Activated T-cell treated with anti-CD3 and anti-CD28 coated beads, Interleukin-2, amount 50 U/mL, for 4 hours (primary cell): Measurements from ENCODE around the gene CDPF1. TPM values are rescaled to one million over a fixed set of nuclear protein-coding genes. Genes with fewer than 3 reads are reported as not detected.

Experiments
- ATAC-seq, 2 donors: fragments of 200-7000 bp; cut with Tn5 transposase; one replicate each; pipeline ENCODE4 v1.10.0; 2021
- DNase-seq: peaks from one replicate; pipeline ENCODE4 v3.0.0-alpha.2; 2020
- H3K27me3 Mint-ChIP-seq: one replicate; pipeline ENCODE4 v1.8.0; 2021; ENCODE audit warnings: low read depth, mixed read lengths
- H3K36me3 Mint-ChIP-seq: one replicate; pipeline ENCODE4 v1.8.0; 2022; ENCODE audit warnings: mixed read lengths; ENCODE audit not compliant: insufficient read depth
- H3K4me1 Mint-ChIP-seq: one replicate; pipeline ENCODE4 v1.8.0; 2021; ENCODE audit warnings: low read depth, mixed read lengths
- H3K4me3 Mint-ChIP-seq: one replicate; pipeline ENCODE4 v1.8.0; 2021; ENCODE audit warnings: mild to moderate bottlenecking, moderate library complexity, mixed read lengths
- H3K9me3 Mint-ChIP-seq: one replicate; pipeline ENCODE4 v1.8.0; 2021; ENCODE audit warnings: mixed read lengths
- total RNA-seq, 3 donors: library from RNA; stranded (reverse); gene quantifications; one replicate each; pipeline ENCODE4 v1.2.1, GENCODE V29; 2021

Gene CDPF1
- total RNA-seq, 3 donors from 2014 or later = 5.8 to 10.6 (median 8.9) TPM

DNA sequence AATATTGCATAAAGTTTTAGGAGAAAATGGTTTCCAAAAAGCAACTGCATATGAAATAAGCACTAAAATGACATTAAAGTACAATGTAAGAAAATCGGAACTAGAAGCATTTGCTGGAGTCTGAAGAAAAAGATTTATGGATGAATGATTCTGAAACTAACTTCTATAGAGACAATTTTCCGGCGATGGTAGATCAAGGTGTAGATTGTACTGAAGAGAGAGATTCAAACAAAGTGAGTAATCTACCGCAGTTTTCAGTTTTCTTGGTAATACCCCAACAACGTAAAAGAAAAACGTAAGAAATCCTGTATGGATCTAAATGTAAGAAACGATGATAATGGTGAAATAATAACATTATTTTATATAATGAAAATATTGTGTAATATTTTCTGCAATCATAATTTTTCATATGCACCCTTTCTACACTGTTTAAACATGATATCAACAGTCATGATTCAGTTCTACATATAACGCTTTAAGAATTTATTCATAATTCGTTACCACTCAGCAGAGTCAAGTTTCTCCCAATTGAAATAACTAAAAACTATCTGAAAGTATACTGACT lies 1.8 kb upstream of the CDPF1 start:
- DNase-seq = no peak
- Mint-ChIP-seq H3K9me3 (no peaks in the 10 kb centered on the region), H3K36me3 (no peaks in the 10 kb centered on the region), H3K4me1 (peaks cover 21% of the 10 kb centered on the region), H3K4me3 (peak overlapping the region; percentile 78), H3K27me3 (no peaks in the 10 kb centered on the region)
- no peak for ATAC-seq

DNA sequence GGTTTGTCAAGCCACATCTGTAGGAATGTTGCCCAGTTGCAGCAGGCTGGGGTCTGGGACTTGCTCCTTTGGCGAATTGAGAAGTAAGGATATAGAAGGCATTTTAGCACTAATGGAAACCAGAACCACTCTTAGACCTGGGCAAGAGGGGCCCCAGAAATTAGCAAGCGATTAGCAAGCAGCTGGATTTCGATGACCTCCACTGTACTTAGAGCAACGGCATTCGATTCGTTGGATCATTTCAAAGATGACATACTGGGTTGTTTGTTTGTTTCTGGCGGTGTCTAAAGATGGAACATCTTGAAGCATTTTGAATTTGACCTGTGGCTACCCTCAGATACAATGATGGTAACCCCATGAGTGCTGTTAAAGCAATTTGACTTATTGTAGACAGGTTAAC lies 1.2 kb upstream of the CDPF1 start:
- no peak for ATAC-seq
- H3K9me3 Mint-ChIP-seq = no peaks in the 10 kb centered on the region
- peaks cover 21% of the 10 kb centered on the region for H3K4me1 Mint-ChIP-seq
- DNase-seq = no peak
- no peaks in the 10 kb centered on the region for H3K36me3 Mint-ChIP-seq
- H3K4me3 Mint-ChIP-seq = peak overlapping the region; percentile 78
- H3K27me3 Mint-ChIP-seq = no peaks in the 10 kb centered on the region

DNA sequence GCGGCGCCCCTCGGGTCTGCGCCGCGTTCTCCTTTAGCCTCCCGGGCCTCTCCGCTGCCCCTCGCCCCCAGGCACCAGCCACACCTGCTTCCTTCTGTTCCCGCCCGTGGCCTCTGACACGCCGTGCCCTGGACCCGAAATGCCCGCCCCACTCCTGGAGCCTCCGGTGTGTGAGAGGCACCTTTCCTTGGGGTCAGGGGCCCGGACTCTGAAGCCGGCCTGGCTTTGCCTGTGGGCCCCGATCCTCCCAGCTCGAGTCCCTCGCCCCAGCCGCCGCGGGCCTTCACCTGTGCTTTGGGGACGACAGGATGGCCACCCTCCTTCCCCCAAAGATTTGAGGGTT lies 661 bp upstream of the CDPF1 start:
- Mint-ChIP-seq H3K36me3 (no peaks in the 10 kb centered on the region), H3K27me3 (no peaks in the 10 kb centered on the region), H3K4me1 (peaks cover 21% of the 10 kb centered on the region), H3K9me3 (no peaks in the 10 kb centered on the region), H3K4me3 (peak overlapping the region; percentile 78)
- ATAC-seq (peak in 1 of 2 donors; percentile 2), DNase-seq (no peak)

DNA sequence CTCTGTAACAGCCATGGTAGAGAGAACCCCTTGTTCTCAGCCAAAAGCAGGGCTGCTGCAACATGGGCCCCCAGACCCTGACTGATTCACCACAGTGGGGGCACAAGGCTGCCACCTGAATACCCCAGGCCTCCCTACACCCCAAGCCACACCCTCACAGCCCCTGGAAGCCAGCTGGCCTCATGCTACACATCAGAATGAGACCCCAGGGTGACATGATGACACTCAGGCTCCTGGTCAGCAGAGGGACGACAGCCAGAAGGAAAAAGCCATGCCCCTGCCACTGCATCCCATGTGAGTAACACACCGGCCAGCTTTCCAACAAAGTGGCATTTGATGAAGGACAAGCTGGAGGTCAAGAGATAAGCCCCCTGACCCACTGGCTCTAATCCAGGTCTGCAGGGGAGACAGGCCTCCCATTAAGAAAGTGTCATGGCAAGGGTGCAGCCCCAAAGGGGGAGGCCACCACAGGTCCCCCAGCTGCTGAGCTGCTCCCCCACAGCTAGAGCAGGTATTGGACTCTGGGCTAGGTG lies 2.6 kb downstream of the CDPF1 start:
- peaks cover 16% of the 10 kb centered on the region for H3K4me1 Mint-ChIP-seq
- no peaks in the 10 kb centered on the region for H3K36me3 Mint-ChIP-seq
- no peak for ATAC-seq
- no peak for DNase-seq
- no peaks in the 10 kb centered on the region for H3K27me3 Mint-ChIP-seq
- no peaks in the 10 kb centered on the region for H3K9me3 Mint-ChIP-seq
- H3K4me3 Mint-ChIP-seq = peak overlapping the region; percentile 2

DNA sequence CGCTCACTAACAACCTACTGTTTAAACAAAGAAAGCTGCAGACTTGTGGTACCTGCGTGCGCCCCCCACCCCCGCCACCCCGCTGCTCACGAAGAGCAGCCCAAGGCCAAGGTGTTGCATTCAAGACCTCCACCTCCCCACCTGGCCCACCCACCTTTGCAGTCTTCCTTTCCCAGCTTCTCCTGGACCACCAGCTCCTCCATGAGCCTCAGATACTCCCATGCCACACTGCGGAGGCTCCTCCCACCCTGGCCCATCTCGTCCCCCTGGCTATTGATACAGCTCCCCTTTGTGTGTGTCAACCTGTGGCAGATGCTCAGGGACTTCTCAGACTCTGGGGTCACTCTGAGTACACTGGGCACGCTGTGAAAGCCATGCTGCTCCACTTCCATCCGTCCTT lies 3.9 kb downstream of the CDPF1 start:
- DNase-seq (no peak), ATAC-seq (no peak)
- no peak overlapping the region for H3K4me3 Mint-ChIP-seq
- H3K36me3 Mint-ChIP-seq = no peaks in the 10 kb centered on the region
- no peaks in the 10 kb centered on the region for H3K9me3 Mint-ChIP-seq
- H3K27me3 Mint-ChIP-seq = no peaks in the 10 kb centered on the region
- peaks cover 7% of the 10 kb centered on the region for H3K4me1 Mint-ChIP-seq

DNA sequence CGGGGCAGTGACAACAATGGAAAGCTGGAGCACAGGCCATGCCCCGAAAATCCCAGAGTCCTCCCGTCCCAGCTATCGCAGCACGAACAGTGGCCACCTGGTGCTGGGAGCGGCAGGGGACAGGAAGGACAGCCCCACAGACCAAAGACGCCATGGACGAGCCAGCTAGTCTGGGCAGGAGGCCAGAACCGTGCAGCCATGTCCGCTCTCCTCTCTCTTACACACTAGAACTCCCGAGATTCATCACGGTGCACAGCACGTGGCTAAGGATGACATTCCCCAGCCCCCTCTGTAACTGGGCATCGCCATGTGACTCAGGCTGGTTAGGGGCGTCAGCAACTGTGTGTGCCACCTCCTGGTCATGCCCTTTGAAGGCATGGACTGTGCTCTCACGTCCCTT lies 4.6 kb downstream of the CDPF1 start:
- Mint-ChIP-seq H3K9me3 (no peaks in the 10 kb centered on the region), H3K27me3 (no peaks in the 10 kb centered on the region), H3K36me3 (no peaks in the 10 kb centered on the region), H3K4me1 (peaks cover 6% of the 10 kb centered on the region), H3K4me3 (no peak overlapping the region)
- DNase-seq (no peak), ATAC-seq (no peak)

DNA sequence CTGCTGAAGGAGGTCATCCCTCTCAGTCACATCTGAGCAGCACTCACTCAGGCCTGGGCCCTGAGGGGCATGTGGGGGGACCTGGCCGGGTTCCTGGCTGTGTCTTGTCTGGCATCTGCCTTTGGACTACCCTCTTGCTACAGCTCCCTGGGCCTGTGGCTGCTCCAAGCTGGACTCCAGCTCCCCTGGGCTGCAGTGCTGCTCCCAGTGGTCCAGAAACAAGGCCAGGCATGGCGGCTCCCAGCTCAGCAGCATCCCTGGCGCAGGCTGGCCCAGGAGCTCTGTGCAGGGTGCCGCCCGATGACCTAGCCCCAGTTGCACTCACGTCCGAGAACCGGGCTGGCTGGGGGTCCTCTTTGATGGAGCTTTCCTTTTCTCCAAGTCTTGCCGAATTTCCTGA lies 5.3 kb downstream of the CDPF1 start:
- no peak overlapping the region for H3K4me3 Mint-ChIP-seq
- ATAC-seq (no peak), DNase-seq (no peak)
- H3K9me3 Mint-ChIP-seq = no peaks in the 10 kb centered on the region
- no peaks in the 10 kb centered on the region for H3K36me3 Mint-ChIP-seq
- peaks cover 13% of the 10 kb centered on the region for H3K4me1 Mint-ChIP-seq
- no peaks in the 10 kb centered on the region for H3K27me3 Mint-ChIP-seq

DNA sequence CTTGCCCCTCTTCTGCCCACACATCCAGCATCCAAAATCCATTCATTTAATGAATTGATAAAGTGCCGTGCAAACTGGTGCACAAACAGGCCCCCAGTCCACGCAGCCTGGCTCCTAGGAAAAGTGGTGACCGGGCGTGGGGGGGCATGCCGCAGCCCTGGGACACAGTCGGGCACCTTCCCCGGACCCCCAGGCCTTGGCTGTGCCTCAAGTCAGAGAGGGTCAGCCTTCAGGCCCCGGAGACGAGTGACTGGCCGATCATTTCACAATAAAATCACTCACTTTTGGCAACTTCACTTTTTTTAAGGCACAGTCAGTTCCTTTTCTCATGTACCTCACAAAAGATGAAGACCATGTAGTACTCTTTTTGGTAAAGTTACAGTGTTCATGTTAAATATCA lies 8.0 kb downstream of the CDPF1 start:
- ATAC-seq (no peak), DNase-seq (no peak)
- peaks cover 17% of the 10 kb centered on the region for H3K4me1 Mint-ChIP-seq
- H3K27me3 Mint-ChIP-seq = no peaks in the 10 kb centered on the region
- H3K9me3 Mint-ChIP-seq = no peaks in the 10 kb centered on the region
- peaks cover 5% of the 10 kb centered on the region for H3K36me3 Mint-ChIP-seq
- H3K4me3 Mint-ChIP-seq = no peak overlapping the region

DNA sequence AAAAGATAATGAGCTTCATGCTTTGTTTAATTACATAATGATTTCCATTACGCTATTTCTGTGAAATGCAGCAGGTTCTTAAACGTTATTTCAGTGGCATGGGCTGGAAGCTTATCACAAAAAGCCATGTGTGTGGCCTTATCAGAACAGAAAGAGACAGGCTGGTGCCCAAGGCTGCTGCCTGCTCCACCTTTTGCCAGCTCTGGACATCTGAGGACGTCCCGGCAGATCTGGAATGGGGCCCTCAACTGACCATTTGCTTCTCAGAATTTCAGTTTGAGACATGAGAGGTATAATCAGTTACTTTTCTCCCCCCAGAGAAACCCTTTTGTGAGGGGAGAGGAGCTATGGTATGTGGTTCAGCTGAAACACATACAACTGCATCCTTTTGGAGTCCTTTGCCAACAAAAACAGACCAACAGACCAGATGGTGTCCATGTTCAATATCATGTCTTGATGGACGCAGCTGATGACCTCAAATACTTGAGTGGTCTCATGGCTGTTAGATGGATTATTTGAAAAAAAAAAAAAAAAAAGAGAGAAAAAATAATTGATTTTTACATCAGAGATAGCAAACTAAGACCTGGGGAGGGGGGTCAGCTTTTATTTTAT lies 8.6 kb downstream of the CDPF1 start:
- Mint-ChIP-seq H3K27me3 (no peaks in the 10 kb centered on the region), H3K36me3 (peaks cover 6% of the 10 kb centered on the region), H3K4me1 (peaks cover 17% of the 10 kb centered on the region), H3K9me3 (no peaks in the 10 kb centered on the region), H3K4me3 (no peak overlapping the region)
- DNase-seq = no peak
- no peak for ATAC-seq

DNA sequence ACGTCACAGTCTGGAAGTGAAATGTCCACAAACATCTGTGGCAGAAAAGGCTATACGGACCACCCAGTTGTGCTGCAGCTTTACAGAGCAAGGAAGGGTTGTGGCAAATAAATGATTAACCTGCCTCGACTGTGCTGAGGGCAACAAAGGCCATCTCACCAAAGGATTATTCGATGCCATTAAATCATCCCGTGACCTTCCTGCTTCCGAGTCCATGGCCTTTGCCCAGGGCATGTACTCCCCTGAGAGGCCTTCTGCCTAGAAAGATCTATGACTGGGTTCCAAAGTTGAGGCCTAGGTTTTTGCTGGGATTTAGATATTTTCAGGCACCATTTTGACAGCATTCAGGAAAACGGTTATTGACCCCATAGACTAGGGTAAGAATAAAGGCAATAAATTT lies 9.2 kb downstream of the CDPF1 start:
- peaks cover 17% of the 10 kb centered on the region for H3K4me1 Mint-ChIP-seq
- H3K27me3 Mint-ChIP-seq = no peaks in the 10 kb centered on the region
- peaks cover 8% of the 10 kb centered on the region for H3K36me3 Mint-ChIP-seq
- no peak overlapping the region for H3K4me3 Mint-ChIP-seq
- H3K9me3 Mint-ChIP-seq = no peaks in the 10 kb centered on the region
- DNase-seq = no peak
- ATAC-seq = no peak

DNA sequence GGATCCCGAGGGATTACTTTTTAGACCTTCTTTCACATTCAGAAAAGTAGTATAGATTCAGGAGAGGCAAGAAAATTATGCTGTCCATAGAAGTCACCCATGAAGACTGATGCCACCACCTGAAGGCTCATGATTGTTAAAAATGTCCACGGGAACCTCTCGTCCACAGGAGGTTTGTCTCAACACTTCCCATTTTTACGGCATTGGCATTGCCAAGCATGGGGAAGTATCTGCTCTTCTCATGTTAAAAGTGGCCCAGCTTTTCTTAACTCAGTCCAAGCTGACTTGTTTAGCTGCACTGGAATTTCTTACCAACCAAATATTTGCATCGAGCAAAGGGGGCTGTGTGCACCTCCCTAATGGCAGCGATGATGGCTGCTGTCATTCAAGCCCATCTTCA lies 9.6 kb downstream of the CDPF1 start:
- H3K4me3 Mint-ChIP-seq = no peak overlapping the region
- peaks cover 17% of the 10 kb centered on the region for H3K4me1 Mint-ChIP-seq
- no peak for ATAC-seq
- no peak for DNase-seq
- H3K27me3 Mint-ChIP-seq = no peaks in the 10 kb centered on the region
- H3K9me3 Mint-ChIP-seq = no peaks in the 10 kb centered on the region
- peaks cover 8% of the 10 kb centered on the region for H3K36me3 Mint-ChIP-seq

DNA sequence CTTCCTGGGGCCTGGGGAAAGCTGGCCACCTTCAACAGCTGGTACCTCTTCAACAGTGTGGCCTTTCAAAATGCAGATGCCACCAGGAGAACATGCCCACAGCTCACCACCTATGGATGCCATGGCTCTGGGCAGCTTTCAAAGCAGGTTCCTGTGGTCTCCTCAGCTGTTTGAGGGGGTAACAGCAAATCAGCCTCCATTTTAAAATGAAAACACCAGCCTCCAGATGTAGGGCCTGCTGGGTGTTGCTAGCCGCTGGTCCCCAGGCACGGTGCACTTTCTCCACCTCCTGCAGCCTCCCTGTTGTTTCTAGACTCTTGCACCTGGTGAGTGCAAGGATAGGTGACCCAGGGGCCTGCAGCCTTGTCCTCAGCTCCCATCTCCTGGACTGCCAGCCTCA lies 10.0 kb downstream of the CDPF1 start:
- H3K9me3 Mint-ChIP-seq = no peaks in the 10 kb centered on the region
- no peaks in the 10 kb centered on the region for H3K27me3 Mint-ChIP-seq
- H3K4me1 Mint-ChIP-seq = peaks cover 17% of the 10 kb centered on the region
- peaks cover 10% of the 10 kb centered on the region for H3K36me3 Mint-ChIP-seq
- H3K4me3 Mint-ChIP-seq = no peak overlapping the region
- DNase-seq = no peak
- no peak for ATAC-seq

DNA sequence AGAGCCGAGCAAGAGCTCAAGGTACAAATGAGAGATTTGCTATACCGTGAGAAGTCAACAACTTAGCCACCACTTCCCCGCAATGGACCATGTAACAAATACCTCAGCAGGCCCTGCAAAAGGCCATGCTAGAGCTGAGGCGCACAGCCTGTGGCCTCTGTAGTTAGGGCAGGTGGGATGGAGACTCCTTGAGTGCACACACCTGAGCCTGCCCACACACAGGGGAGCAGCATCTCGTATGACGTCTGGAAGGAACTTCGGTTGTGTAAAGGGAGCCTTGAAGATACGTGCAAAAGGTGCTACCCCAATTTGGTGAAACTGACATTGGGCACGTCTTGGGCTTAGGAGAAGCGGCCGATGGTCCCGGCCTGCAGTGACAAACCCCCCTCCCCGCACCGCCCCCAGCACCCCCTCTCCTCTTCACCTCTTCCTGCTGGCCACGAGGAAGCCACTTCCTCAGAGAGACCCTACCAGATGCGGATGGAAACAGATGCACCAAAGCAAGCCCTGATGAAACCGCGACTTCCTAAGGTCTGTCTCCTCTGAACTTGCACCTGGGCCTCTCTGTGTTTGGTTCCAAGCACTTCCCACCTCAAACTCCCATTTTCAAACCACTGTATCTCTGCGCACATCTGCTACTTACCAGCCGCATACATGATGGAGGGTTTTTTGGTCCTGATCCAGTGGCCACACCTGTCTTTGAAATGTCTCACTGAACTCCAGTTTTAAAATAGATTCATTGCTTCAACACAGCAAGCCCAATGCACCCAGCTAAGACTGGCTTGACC lies 10.6 kb downstream of the CDPF1 start:
- peaks cover 17% of the 10 kb centered on the region for H3K4me1 Mint-ChIP-seq
- H3K27me3 Mint-ChIP-seq = no peaks in the 10 kb centered on the region
- peak; percentile 21 to 37 for ATAC-seq
- peaks cover 13% of the 10 kb centered on the region for H3K36me3 Mint-ChIP-seq
- H3K9me3 Mint-ChIP-seq = no peaks in the 10 kb centered on the region
- peak overlapping the region; percentile 39 for H3K4me3 Mint-ChIP-seq
- DNase-seq = no peak

DNA sequence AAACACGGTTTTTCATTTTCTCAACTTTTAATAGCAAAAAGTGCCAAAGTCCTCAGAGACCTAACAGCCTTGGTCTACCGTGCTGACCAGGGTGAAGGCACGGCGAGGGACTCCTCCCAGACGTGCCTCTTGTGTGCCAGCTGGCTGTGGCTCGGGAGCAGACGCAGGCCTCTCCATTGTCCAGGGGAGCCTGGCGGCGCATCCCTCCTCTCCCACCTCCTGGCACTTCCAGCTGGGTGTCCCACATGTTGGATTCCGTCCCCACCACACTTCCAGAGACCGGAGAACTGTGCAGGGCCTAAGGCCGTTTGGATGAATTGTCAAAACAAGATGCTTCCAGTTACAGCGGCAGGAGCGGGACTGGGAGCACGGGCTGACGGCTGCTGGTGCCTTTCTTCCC lies 11.6 kb downstream of the CDPF1 start:
- no peaks in the 10 kb centered on the region for H3K27me3 Mint-ChIP-seq
- no peak for DNase-seq
- H3K36me3 Mint-ChIP-seq = peaks cover 13% of the 10 kb centered on the region
- H3K9me3 Mint-ChIP-seq = no peaks in the 10 kb centered on the region
- H3K4me1 Mint-ChIP-seq = peaks cover 17% of the 10 kb centered on the region
- no peak overlapping the region for H3K4me3 Mint-ChIP-seq
- ATAC-seq = no peak
